ENCODE measurements around the gene NR1H4.

- no peak for TF ChIP-seq CTCF (conservative IDR thresholded peaks at IDR 0.05; ENCODE audit: low read length)
- TF ChIP-seq EZH2phosphoT487 (IDR thresholded peaks at IDR 0.05; ENCODE audit: borderline replicate concordance) = no peak
These were observed 119.8 kb downstream of the NR1H4 start for GRCh38 chr12:100593490-100593889.

All from Loucy (cell line).